AG10803 (cell line): ENCODE results near the gene PRSS21.

Source experiments
- DNase-seq: peaks from one replicate; pipeline ENCODE4 v3.0.0; 2010; ENCODE audit warnings: low read depth
- H3K4me3 ChIP-seq: 2 replicates; pipeline ENCODE4 v1.5.1; 2011; ENCODE audit warnings: mild to moderate bottlenecking, low read length, control low read depth
- CTCF ChIP-seq: conservative IDR thresholded peaks from 2 replicates; pipeline ENCODE4 v1.5.1; 2011; ENCODE audit warnings: mild to moderate bottlenecking, low read length, control low read depth, inconsistent platforms

Gene PRSS21

DNA sequence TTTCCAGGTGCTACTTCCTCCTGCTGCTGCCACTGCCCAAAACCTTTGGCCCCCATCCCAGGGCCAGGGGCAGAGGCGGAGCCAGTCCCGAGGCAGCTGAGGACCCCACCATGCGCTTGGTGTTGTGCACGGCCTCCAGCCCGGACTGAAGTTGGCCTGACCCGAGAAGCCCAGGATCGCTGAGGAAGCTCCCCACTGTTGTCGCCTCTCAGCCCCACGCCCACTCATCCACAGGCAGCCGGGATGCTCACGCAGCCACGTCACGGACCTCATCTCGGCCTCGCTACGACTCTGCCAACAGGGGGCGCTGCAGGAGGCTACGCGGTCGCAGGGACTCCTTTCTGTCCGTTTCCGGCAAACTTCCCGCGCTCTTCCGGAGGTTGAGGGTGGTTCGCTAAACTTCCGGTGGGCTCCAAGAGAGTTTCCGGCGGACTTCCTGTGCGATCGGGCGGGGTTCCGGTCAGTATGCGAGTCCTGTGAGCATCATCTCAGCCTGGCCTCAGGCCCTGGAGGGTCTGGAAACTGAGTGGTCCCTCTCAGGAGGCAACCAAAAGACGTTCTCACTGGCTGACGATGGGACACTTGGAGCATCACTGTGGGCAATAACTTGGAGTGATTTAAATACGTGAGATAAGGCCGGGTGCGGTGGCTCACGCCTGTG is 25.4 kb downstream of the PRSS21 start:
- no peak for DNase-seq
- TF ChIP-seq CTCF: peak; percentile 35
- H3K4me3 ChIP-seq: peak overlapping the region; percentile 22

DNA sequence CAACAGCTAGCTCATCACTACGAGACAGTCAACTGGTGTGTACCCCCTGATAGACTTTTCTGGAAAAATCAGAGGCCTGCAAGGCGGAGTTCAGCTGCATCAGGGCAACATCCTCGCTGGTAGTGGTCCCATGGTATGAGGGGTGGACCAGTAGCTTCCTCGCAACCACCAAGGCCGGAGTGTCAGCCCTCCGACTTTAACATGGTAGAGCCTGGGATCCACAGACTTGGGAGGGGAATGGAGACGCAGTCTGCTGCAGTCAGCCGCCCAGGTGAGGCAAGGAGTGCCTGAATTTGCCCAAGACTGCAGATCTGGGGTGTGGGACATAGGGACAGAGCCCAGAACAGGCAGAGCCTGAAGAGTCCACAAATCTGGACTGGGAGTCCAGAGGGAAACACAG is 26.5 kb downstream of the PRSS21 start:
- no peak for TF ChIP-seq CTCF
- H3K4me3 ChIP-seq: no peak overlapping the region
- no peak for DNase-seq

GRCh38 chr16:2845116-2845515 is 28.1 kb downstream of the PRSS21 start:
- no peak for DNase-seq
- H3K4me3 ChIP-seq: no peak overlapping the region
- no peak for TF ChIP-seq CTCF

DNA sequence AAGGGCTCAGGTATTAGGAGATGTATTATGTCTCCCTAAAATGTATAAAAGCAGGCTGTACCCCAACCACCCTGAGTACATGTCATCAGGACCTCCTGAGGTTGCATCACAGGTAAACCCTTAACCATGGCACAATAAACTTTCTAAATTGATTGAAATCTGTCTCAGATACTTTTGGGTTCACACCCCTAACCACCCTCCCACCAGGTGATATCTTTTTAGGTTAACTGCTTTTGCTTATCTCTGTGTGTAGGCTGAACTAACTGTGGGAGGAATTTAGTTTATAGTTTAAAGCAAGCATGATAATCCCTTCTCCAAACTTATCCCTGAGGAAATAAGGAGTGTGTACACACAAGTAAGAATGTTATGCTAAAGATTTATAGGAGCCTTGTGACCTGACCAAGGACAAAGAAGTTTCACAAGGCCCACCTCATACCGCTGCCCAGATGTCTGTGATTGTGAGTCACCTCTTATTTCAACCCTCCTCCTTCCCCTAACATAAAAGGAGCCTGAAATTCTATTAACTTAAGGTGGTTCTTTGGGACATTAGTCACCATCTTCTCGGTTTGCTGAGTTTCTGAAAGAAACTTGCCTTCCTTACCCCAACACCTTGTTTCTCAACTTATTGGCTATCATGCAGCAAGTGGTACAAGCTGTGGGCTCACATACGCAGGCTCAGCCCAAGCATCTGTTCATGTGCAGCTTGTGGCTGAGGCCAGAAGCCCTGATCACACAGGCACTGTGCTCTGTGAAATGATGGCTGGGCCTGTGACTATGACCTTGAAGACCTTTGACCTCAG is 29.7 kb downstream of the PRSS21 start:
- DNase-seq: peak; percentile 78
- TF ChIP-seq CTCF: no peak
- H3K4me3 ChIP-seq: no peak overlapping the region

- H3K4me3 ChIP-seq: no peak overlapping the region
- DNase-seq: no peak
- TF ChIP-seq CTCF: no peak
Observed at GRCh38 chr16:2848933-2849725, 32.1 kb downstream of the PRSS21 start.

DNA sequence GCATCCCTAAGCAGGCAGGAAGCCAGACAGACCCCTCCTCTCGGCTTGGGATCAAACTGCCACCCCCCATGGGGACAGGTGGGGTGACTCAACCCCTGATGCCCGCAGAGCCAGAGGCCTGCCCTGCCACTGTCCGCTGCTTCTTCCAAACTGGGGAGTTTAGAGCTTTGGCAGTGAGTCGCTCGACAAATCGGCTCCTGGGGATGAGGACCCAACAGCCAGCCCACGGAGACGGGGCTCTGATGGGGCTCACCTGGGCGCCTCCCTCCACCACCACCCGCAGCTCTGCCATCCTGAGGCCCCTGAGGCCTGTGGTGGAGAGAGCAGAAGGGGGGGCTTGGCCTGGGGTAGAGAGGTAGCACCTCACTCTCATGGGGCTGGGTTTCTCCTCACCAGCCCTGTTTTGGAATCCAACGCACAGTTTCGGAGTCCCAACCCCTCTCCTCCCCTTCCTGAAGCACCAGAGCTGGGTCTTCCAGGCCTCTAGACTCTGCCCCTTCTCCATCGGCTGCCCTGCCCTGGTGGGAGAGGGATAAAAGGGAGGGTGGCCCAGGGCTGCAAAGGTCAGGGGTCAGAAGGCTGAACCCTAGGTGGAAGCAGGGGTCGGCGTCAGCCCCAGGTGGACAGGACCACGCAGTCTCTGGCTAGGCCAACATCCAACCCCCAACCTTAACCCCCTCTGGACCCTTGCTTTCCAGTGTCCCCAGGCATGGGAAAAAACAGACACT is 35.1 kb downstream of the PRSS21 start:
- no peak for TF ChIP-seq CTCF
- no peak for DNase-seq
- H3K4me3 ChIP-seq: no peak overlapping the region
